Muscle layer of duodenum (tissue), 2 donors: ENCODE data around the gene CAPN8.

ENCODE experiments used
- H3K27ac ChIP-seq: one replicate; pipeline ENCODE4 v1.7.0; 2013; ENCODE audit warnings: mild to moderate bottlenecking, low read length
- H3K27me3 ChIP-seq: one replicate; pipeline ENCODE4 v1.7.0; 2013; ENCODE audit warnings: low read depth, mild to moderate bottlenecking, control low read depth, low read length
- H3K36me3 ChIP-seq, 2 donors: one replicate each; pipeline ENCODE4 v1.7.0; 2013; ENCODE audit warnings: low read length in 2 of 2, control low read depth in 1 of 2, mild to moderate bottlenecking in 1 of 2; ENCODE audit not compliant: insufficient read depth in 2 of 2, control insufficient read depth in 1 of 2
- H3K4me1 ChIP-seq, 2 donors: one replicate each; pipeline ENCODE4 v1.7.0; 2013; ENCODE audit warnings: low read length in 2 of 2, mild to moderate bottlenecking in 2 of 2, control low read depth in 1 of 2, moderate library complexity in 1 of 2; ENCODE audit not compliant: insufficient read depth in 2 of 2, control insufficient read depth in 1 of 2
- H3K4me3 ChIP-seq, 2 donors: one replicate each; pipeline ENCODE4 v1.7.0; 2013; ENCODE audit warnings: low read length in 2 of 2, low read depth in 1 of 2, mild to moderate bottlenecking in 1 of 2
- H3K9me3 ChIP-seq, 2 donors: one replicate each; pipeline ENCODE4 v1.7.0; 2013; ENCODE audit warnings: low read length in 2 of 2, control low read depth in 1 of 2, mild to moderate bottlenecking in 1 of 2; ENCODE audit not compliant: control insufficient read depth in 1 of 2
- donor health status: healthy.

The CAPN8 gene

GRCh38 chr1:223539750-223540149 lies 125.8 kb downstream of the CAPN8 start:
- no peaks in the 10 kb centered on the region for H3K9me3 ChIP-seq
- H3K4me3 ChIP-seq, result no peak overlapping the region
- H3K36me3 ChIP-seq, result no peaks in the 10 kb centered on the region
- H3K4me1 ChIP-seq, result no peaks in the 10 kb centered on the region
- no peaks in the 10 kb centered on the region for H3K27me3 ChIP-seq
- H3K27ac ChIP-seq, result no peak overlapping the region

DNA sequence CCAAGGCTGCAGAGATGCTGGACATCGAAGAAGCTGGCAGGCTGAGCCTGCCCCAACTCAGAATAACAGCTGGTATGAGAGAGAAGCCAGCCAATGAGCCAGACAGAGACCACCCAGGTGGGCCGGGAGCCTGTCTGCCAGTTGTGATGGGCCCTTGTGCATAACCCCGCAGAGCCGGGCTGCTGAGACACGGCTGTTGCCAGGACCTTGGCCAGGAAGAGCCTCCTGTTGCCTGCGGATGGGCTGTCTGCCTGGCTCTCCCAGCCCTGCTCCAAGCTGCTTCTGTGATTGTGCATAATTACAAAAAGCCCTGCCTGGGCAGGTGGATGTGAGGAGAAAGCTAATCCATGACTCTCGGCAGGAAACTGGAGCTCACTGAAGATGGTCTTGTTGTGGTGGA lies 126.5 kb downstream of the CAPN8 start:
- Histone ChIP-seq H3K4me3 (no peak overlapping the region), H3K27ac (no peak overlapping the region), H3K36me3 (no peaks in the 10 kb centered on the region), H3K27me3 (no peaks in the 10 kb centered on the region), H3K9me3 (no peaks in the 10 kb centered on the region), H3K4me1 (no peaks in the 10 kb centered on the region)

DNA sequence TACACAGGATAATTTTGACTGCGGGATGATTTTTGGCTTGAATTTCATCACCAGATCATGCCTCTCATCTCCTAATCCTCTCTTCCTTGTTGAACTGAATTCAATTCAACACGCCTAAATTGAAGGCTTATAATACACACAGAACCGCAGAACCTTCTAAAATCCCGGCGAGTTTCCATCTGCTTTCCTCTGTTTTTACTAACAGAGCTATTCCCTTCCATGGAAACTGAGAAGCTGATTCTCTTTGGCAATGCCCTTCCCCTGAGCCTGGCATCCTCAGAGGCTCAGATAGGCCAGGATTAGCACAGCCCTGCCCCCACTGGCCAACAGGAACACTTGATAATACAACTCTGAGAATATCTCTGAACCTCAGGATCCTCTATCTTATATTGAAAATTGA lies 130.2 kb downstream of the CAPN8 start:
- H3K36me3 ChIP-seq, result no peaks in the 10 kb centered on the region
- no peak overlapping the region for H3K4me3 ChIP-seq

GRCh38 chr1:223534677-223535076 lies 130.8 kb downstream of the CAPN8 start:
- Histone ChIP-seq H3K4me3 (no peak overlapping the region), H3K4me1 (no peaks in the 10 kb centered on the region), H3K27me3 (no peaks in the 10 kb centered on the region), H3K9me3 (no peaks in the 10 kb centered on the region), H3K27ac (no peak overlapping the region), H3K36me3 (no peaks in the 10 kb centered on the region)

More for the DNA sequence above, 130.2 kb downstream of the CAPN8 start:
- Histone ChIP-seq H3K27me3 (no peaks in the 10 kb centered on the region), H3K4me1 (no peaks in the 10 kb centered on the region), H3K9me3 (no peaks in the 10 kb centered on the region), H3K27ac (no peak overlapping the region)

DNA sequence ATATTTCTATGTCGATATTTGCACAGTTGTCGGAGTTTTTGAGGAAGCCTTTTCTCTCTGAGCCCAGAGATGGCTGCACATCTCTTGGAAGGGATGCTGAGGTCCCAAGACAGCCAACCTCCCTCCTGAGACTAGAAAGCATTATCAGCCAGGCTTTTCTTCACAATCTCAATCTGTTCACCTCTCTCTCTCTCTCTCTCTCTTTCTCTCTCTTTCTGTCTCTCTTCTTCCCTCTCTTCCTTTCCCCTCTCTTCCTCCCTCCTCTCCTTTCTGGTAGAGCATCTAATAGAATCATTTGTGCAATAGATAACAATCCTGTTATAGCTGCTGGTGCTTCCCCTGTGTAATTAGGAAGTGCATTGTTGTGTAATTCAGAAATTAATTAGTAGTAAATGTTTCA lies 131.8 kb downstream of the CAPN8 start:
- Histone ChIP-seq H3K9me3 (no peaks in the 10 kb centered on the region), H3K27ac (no peak overlapping the region), H3K36me3 (no peaks in the 10 kb centered on the region), H3K4me3 (no peak overlapping the region), H3K27me3 (no peaks in the 10 kb centered on the region), H3K4me1 (no peaks in the 10 kb centered on the region)

GRCh38 chr1:223531742-223532341 lies 133.7 kb downstream of the CAPN8 start:
- Histone ChIP-seq H3K9me3 (peaks cover 0 to 5% of the 10 kb centered on the region in 2 donors), H3K27me3 (no peaks in the 10 kb centered on the region), H3K4me3 (no peak overlapping the region)

GRCh38 chr1:223525957-223526356 lies 139.5 kb downstream of the CAPN8 start:
- H3K27me3 ChIP-seq, result no peaks in the 10 kb centered on the region
- peaks cover 0 to 5% of the 10 kb centered on the region in 2 donors for H3K9me3 ChIP-seq
- H3K36me3 ChIP-seq, result no peaks in the 10 kb centered on the region
- H3K4me1 ChIP-seq, result no peaks in the 10 kb centered on the region
- no peak overlapping the region for H3K27ac ChIP-seq
- no peak overlapping the region for H3K4me3 ChIP-seq

More at GRCh38 chr1:223531742-223532341, 133.7 kb downstream of the CAPN8 start:
- no peaks in the 10 kb centered on the region for H3K4me1 ChIP-seq
- H3K27ac ChIP-seq, result no peak overlapping the region
- H3K36me3 ChIP-seq, result no peaks in the 10 kb centered on the region

DNA sequence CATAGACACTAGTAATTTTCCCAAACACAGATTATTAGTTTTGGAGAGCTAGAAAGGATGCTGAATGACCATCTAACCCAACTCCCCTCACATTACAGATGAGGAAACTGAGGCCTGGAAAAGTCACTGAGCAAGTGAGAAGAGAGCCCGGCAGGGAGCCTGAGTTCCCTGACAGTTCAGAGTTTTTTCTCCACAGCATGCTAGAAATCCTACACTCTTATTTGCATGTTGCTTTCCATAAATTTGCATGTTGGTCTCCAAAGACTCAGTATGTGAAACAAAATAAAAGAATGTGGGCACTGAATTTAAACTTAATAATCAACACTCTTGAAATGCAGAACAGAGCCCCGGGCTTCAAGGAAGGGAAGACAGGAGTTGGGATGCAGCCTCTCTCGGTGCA lies 140.0 kb downstream of the CAPN8 start:
- Histone ChIP-seq H3K4me1 (no peaks in the 10 kb centered on the region), H3K36me3 (no peaks in the 10 kb centered on the region), H3K9me3 (peaks cover 0 to 5% of the 10 kb centered on the region in 2 donors), H3K4me3 (no peak overlapping the region), H3K27ac (no peak overlapping the region), H3K27me3 (no peaks in the 10 kb centered on the region)

GRCh38 chr1:223524930-223525451 lies 140.5 kb downstream of the CAPN8 start:
- H3K9me3 ChIP-seq, result peaks cover 0 to 5% of the 10 kb centered on the region in 2 donors
- no peaks in the 10 kb centered on the region for H3K36me3 ChIP-seq
- no peak overlapping the region for H3K4me3 ChIP-seq
- no peaks in the 10 kb centered on the region for H3K27me3 ChIP-seq
- H3K4me1 ChIP-seq, result no peaks in the 10 kb centered on the region
- no peak overlapping the region for H3K27ac ChIP-seq

DNA sequence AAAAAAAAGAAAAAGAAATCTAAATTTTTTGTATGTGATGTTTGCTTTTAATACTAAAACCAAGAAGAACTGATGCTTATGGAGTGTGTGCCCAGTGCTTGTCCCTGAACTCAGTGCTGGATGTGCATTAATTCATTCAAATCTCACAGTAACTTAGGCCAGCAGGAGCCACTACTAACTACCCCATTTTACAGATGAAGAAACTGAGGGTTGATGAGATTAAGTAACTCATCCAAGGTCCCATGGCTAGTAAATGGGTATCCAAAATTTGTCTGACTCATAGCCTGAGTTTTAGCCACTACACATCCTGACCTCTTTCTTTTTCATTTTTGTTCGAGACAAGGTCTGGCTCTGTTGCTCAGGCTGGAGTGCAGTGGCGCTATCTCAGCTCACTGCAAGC lies 144.4 kb downstream of the CAPN8 start:
- Histone ChIP-seq H3K4me3 (no peak overlapping the region), H3K27me3 (no peaks in the 10 kb centered on the region), H3K9me3 (no peaks in the 10 kb centered on the region), H3K4me1 (no peaks in the 10 kb centered on the region), H3K27ac (no peak overlapping the region), H3K36me3 (no peaks in the 10 kb centered on the region)

- Histone ChIP-seq H3K4me3 (no peak overlapping the region), H3K27me3 (no peaks in the 10 kb centered on the region), H3K9me3 (no peaks in the 10 kb centered on the region), H3K4me1 (no peaks in the 10 kb centered on the region), H3K27ac (no peak overlapping the region), H3K36me3 (no peaks in the 10 kb centered on the region)
Measured at GRCh38 chr1:223520200-223520599, 145.3 kb downstream of the CAPN8 start.

GRCh38 chr1:223519116-223519515 lies 146.4 kb downstream of the CAPN8 start:
- H3K27me3 ChIP-seq, result no peaks in the 10 kb centered on the region
- no peaks in the 10 kb centered on the region for H3K4me1 ChIP-seq
- no peak overlapping the region for H3K4me3 ChIP-seq
- no peaks in the 10 kb centered on the region for H3K36me3 ChIP-seq
- H3K27ac ChIP-seq, result no peak overlapping the region
- no peaks in the 10 kb centered on the region for H3K9me3 ChIP-seq
